GM18907 (cell line): Measurements from ENCODE around the gene ANO2.

Source experiments
- ATAC-seq: cut with Tn5 transposase; IDR thresholded peaks from one replicate; pipeline ENCODE4 v1.9.1; 2021; ENCODE audit warnings: mild to moderate bottlenecking, moderate library complexity; ENCODE audit not compliant: unreplicated experiment

ANO2 gene

GRCh38 chr12:5522432-5523335, 422.4 kb downstream of the ANO2 start:
- ATAC-seq: no peak

GRCh38 chr12:5521456-5522325, 423.4 kb downstream of the ANO2 start:
- ATAC-seq: no peak

GRCh38 chr12:5520831-5521230, 424.2 kb downstream of the ANO2 start:
- no peak for ATAC-seq

- no peak for ATAC-seq
Observed at GRCh38 chr12:5520037-5520436, 425.0 kb downstream of the ANO2 start.

GRCh38 chr12:5518584-5519365, 426.3 kb downstream of the ANO2 start:
- no peak for ATAC-seq

DNA sequence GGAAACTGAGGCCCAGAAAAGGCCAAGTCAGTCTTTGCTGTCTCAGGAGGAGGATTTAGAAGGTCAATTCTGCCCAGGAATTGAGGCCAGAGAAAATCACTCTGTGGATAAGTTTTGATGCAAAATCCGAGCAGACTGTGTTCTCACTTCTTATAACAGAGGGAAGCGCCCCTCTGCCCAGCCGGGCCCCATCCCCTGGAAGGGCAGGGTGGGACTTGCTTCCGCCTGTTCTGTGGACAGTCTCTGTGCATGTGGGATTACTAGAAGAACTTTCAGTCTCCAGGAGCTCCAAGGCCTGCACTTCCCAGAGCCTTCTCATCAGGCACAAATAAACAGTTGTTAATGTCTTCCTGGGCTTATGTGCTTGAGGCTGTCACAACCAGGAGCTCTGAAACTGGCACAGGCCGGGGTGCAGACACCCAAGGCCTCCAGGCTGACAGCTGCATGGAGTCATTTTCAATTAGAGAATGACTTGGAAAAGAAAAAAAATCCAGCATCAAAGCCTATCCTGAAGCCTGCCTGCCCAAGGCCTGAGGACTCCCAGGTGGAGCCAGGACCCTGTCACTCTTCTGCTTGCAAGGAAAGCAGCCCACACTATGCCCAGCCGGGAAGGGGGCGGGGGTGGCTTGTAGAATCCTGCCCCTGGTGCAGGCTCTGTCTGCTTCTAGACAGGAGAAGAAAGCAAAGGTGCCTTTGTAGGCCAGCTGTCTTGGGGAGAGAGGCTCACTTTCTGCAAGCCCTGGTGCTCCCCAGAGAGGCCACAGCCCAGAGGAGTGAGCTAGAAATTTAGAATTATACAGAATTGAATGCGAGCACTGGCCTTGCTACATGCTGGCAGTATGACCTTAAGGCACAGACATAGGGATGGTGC, 428.5 kb downstream of the ANO2 start:
- ATAC-seq: no peak

GRCh38 chr12:5515458-5515857, 429.6 kb downstream of the ANO2 start:
- no peak for ATAC-seq

DNA sequence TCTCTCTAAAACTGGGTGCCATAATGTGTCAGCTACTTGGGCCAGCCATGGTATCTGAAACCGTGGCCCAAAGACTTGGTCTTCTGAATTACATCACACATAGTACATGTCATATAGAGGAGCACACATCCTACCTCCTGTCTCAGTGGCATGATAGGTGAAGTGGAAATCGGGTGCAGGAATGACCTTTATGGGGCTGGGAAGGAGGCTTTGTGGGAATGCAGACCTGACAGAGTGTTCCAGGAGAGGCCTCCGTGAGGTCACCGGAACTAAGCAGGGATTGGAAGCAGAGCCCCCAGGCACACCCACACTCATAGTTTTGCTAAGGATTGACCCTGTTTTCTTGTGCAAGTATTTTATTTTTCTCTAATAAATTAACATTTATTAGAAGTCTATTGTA, 430.5 kb downstream of the ANO2 start:
- ATAC-seq: no peak

GRCh38 chr12:5514016-5514415, 431.0 kb downstream of the ANO2 start:
- ATAC-seq: no peak

GRCh38 chr12:5513406-5513805, 431.7 kb downstream of the ANO2 start:
- ATAC-seq: no peak
